ENCODE measurements around the gene ZMAT2. TPM values are rescaled to one million over a fixed set of nuclear protein-coding genes. Genes with fewer than 3 reads are reported as not detected.
A peak's percentile ranks its signal among the peaks of the same experiment; 100 is the strongest.

The ZMAT2 gene
- total RNA-seq, 1 donor from 2014 or later, result 53.0 TPM

DNA sequence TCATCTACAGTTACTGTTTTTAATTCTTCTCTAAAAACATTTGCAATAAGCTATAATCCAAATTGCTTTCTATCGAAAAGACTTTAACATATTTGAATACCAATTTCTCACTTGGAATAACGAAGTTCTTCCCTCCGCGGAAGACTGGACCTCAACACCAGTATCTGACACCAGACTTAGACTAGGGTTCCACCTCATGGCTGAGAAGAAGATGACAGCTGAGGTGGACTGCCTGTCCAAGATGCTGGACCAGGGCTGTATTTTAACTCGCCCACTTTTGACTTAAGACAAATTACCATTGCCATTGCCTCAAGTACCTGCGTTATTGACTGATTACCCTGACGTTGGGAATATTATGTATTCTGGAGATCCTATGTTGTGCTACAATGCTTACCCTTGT, 34.1 kb downstream of the ZMAT2 start:
- Mint-ChIP-seq H3K36me3 (ENCODE audit: low read depth) (no peaks in the 10 kb centered on the region), H3K27ac (ENCODE audit: unreplicated experiment) (no peak overlapping the region), H3K4me3 (no peak overlapping the region), H3K27me3 (ENCODE audit: low read depth) (peaks cover 45% of the 10 kb centered on the region), H3K4me1 (no peaks in the 10 kb centered on the region), H3K9me3 (no peaks in the 10 kb centered on the region)
- TF ChIP-seq, protein P1, sequence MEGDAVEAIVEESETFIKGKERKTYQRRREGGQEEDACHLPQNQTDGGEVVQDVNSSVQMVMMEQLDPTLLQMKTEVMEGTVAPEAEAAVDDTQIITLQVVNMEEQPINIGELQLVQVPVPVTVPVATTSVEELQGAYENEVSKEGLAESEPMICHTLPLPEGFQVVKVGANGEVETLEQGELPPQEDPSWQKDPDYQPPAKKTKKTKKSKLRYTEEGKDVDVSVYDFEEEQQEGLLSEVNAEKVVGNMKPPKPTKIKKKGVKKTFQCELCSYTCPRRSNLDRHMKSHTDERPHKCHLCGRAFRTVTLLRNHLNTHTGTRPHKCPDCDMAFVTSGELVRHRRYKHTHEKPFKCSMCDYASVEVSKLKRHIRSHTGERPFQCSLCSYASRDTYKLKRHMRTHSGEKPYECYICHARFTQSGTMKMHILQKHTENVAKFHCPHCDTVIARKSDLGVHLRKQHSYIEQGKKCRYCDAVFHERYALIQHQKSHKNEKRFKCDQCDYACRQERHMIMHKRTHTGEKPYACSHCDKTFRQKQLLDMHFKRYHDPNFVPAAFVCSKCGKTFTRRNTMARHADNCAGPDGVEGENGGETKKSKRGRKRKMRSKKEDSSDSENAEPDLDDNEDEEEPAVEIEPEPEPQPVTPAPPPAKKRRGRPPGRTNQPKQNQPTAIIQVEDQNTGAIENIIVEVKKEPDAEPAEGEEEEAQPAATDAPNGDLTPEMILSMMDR (conservative IDR thresholded peaks at IDR 0.05), result peak; percentile 40
- no peak for DNase-seq (ENCODE audit: low read depth, low spot score)

DNA sequence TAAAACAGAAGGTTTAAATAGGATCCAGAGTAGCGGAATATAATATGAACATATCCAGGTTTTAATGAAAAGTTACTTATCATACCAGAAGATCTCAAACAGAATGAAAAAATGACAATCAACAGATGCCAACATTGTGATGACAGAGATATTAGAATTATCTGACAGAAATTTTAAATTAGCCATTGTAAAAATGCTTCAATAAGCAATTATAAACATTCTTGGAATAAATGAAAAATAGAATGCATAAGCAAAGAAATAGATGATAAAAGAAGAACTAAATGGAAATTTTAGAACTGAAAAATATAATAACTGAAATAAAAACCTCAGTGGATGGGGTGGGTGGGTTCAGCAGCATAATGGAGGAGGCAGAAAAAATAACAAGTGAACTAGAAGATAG, 37.2 kb downstream of the ZMAT2 start:
- TF ChIP-seq, protein P1 (conservative IDR thresholded peaks at IDR 0.05), result no peak
- DNase-seq (ENCODE audit: low read depth, low spot score), result no peak
- no peaks in the 10 kb centered on the region for H3K36me3 Mint-ChIP-seq (ENCODE audit: low read depth)
- H3K4me3 Mint-ChIP-seq, result no peak overlapping the region
- no peaks in the 10 kb centered on the region for H3K4me1 Mint-ChIP-seq
- peaks cover 40% of the 10 kb centered on the region for H3K27me3 Mint-ChIP-seq (ENCODE audit: low read depth)
- no peaks in the 10 kb centered on the region for H3K9me3 Mint-ChIP-seq
- H3K27ac Mint-ChIP-seq (ENCODE audit: unreplicated experiment), result no peak overlapping the region

DNA sequence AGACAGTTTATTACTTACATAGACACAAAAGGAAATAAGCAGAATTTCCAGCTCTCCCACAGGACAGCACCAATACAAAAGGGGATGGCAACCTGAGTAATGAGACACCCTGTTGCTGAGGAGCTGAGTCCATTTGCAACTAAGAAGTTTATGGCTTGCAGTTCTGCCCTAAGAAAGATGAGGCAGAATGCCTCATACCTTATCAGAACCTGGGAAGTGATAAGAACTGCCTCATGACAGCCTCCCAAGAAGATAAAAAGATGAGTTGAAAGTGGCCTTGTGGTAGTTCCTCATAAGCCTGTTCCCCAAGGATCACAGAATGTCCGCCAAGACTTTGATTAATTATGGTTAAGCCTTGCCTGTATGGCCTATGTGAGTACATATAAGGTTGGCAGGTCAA, 41.7 kb downstream of the ZMAT2 start:
- Mint-ChIP-seq H3K27ac (ENCODE audit: unreplicated experiment) (no peak overlapping the region), H3K4me3 (no peak overlapping the region), H3K4me1 (no peaks in the 10 kb centered on the region), H3K36me3 (ENCODE audit: low read depth) (no peaks in the 10 kb centered on the region), H3K27me3 (ENCODE audit: low read depth) (peaks cover 9% of the 10 kb centered on the region), H3K9me3 (peaks cover under 1% of the 10 kb centered on the region)
- no peak for DNase-seq (ENCODE audit: low read depth, low spot score)
- TF ChIP-seq, protein P1 (conservative IDR thresholded peaks at IDR 0.05), result no peak

DNA sequence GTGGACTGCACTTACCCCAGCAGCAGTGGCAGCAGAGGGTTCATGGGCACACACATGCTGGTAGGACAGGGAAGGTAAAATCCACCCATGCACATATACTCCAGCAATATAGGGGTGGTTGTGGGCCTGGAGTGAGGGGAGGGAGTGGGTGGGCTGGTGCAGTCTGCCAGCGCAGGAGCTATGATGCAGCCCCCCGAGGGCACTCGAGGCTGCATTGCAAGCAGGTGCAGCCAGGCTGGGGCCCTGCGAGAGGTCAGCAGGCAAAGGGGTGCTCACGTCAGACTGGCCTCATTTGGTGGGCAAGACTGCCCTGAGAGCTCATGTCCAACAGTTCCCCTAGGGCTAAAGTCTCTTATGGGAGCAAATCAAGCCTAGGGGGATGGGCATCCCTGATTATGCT, 53.3 kb downstream of the ZMAT2 start:
- Mint-ChIP-seq H3K4me3 (no peak overlapping the region), H3K27ac (ENCODE audit: unreplicated experiment) (no peak overlapping the region), H3K4me1 (no peaks in the 10 kb centered on the region), H3K36me3 (ENCODE audit: low read depth) (peaks cover 12% of the 10 kb centered on the region), H3K27me3 (ENCODE audit: low read depth) (peaks cover 17% of the 10 kb centered on the region), H3K9me3 (peaks cover 37% of the 10 kb centered on the region)
- DNase-seq (ENCODE audit: low read depth, low spot score), result no peak
- TF ChIP-seq, protein P1 (conservative IDR thresholded peaks at IDR 0.05), result no peak

Other genes starting within 250 kb of the ZMAT2 start
- 8.4 and 10.3 TPM in 2 replicates for gene EIF4EBP3, start 152.8 kb upstream of the ZMAT2 start, total RNA-seq
- gene SRA1, start 143.0 kb upstream of the ZMAT2 start, total RNA-seq, result 34.7 and 36.3 TPM in 2 replicates
- 36.2 TPM in 2 replicates for gene APBB3, start 135.8 kb upstream of the ZMAT2 start, total RNA-seq
- 99.4 and 106 TPM in 2 replicates for gene SLC35A4, start 135.6 kb upstream of the ZMAT2 start, total RNA-seq
- 0.28 and 0.55 TPM in 2 replicates for gene CD14, start 67.3 kb upstream of the ZMAT2 start, total RNA-seq
- 25.2 and 27.4 TPM in 2 replicates for gene TMCO6, start 61.0 kb upstream of the ZMAT2 start, total RNA-seq
- 62.7 and 69.7 TPM in 2 replicates for gene NDUFA2, start 52.8 kb upstream of the ZMAT2 start, total RNA-seq
- gene IK, start 52.6 kb upstream of the ZMAT2 start, total RNA-seq, result 80.0 and 87.3 TPM in 2 replicates
- 23.6 and 24.0 TPM in 2 replicates for gene WDR55, start 35.5 kb upstream of the ZMAT2 start, total RNA-seq
- gene DND1, start 26.9 kb upstream of the ZMAT2 start, total RNA-seq, result 4.2 and 4.6 TPM in 2 replicates
- gene HARS1, start 9.1 kb upstream of the ZMAT2 start, total RNA-seq, result 92.7 and 98.7 TPM in 2 replicates
- 31.8 and 33.2 TPM in 2 replicates for gene HARS2, start 9.0 kb upstream of the ZMAT2 start, total RNA-seq
- 0.07 TPM in 1 of 2 replicates, not detected in the other for gene PCDHA1, start 85.7 kb downstream of the ZMAT2 start, total RNA-seq
- gene PCDHA2, start 94.4 kb downstream of the ZMAT2 start, total RNA-seq, result 1.2 TPM in 2 replicates
- 0.32 and 0.37 TPM in 2 replicates for gene PCDHA3, start 100.6 kb downstream of the ZMAT2 start, total RNA-seq
- gene PCDHA4, start 106.6 kb downstream of the ZMAT2 start, total RNA-seq, result 9.0 and 9.9 TPM in 2 replicates
- gene PCDHA5, start 121.2 kb downstream of the ZMAT2 start, total RNA-seq, result 1.3 and 1.4 TPM in 2 replicates
- gene PCDHA6, start 127.5 kb downstream of the ZMAT2 start, total RNA-seq, result 11.4 and 12.1 TPM in 2 replicates
- 1.9 and 2.3 TPM in 2 replicates for gene PCDHA7, start 133.8 kb downstream of the ZMAT2 start, total RNA-seq
- gene PCDHA8, start 140.7 kb downstream of the ZMAT2 start, total RNA-seq, result 1.9 and 2.3 TPM in 2 replicates
- gene PCDHA9, start 147.9 kb downstream of the ZMAT2 start, total RNA-seq, result 1.4 TPM in 2 replicates
- gene PCDHA10, start 155.4 kb downstream of the ZMAT2 start, total RNA-seq, result 7.3 and 7.4 TPM in 2 replicates
- gene PCDHA11, start 168.5 kb downstream of the ZMAT2 start, total RNA-seq, result 6.5 and 6.8 TPM in 2 replicates
- gene PCDHA12, start 174.9 kb downstream of the ZMAT2 start, total RNA-seq, result 5.5 and 6.6 TPM in 2 replicates
- 1.2 and 1.3 TPM in 2 replicates for gene PCDHA13, start 181.7 kb downstream of the ZMAT2 start, total RNA-seq
- 4.1 and 4.4 TPM in 2 replicates for gene PCDHAC1, start 225.9 kb downstream of the ZMAT2 start, total RNA-seq